Measurements from ENCODE around the gene IGFBP6.
A peak's percentile ranks its signal among the peaks of the same experiment; 100 is the strongest.
"Not testable (repeated sequence)": the region's sequence is repeated elsewhere in the genome, so short reads cannot be mapped to it uniquely, and the experiment has no call there.

Gene IGFBP6

DNA sequence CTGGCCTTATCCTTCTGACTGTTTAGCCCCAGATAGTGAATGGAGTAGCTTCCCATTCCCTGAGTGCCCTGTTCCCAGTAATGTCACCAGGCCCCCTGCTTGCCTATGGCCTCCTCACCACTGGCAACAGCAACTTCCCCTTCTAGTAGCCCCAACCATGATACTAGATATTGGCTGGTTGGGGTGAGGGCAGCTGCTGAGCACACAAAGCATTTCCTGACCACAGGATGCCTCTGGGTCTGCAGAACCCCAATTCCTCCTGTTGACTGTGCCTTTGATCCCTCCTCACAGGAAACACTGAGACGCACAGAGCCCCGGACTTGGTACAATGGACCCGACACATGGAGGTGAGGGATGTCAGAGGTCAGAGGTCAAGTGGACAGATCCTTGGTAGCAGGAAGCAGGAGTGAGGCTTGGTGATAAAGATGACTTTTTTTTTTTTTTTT is 6.4 kb downstream of the IGFBP6 start:
- H3K27me3 Mint-ChIP-seq (ENCODE audit: low read depth) = peaks cover 3% of the 10 kb centered on the region
- peaks cover 32% of the 10 kb centered on the region for H3K4me1 Mint-ChIP-seq (ENCODE audit: low read depth)
- H3K27ac Mint-ChIP-seq = peak overlapping the region; percentile 19
- no peaks in the 10 kb centered on the region for H3K36me3 Mint-ChIP-seq (ENCODE audit: low read depth)
- no peak for DNase-seq (ENCODE audit: low spot score)
- H3K4me3 Mint-ChIP-seq = peak overlapping the region; percentile 30
- H3K9me3 Mint-ChIP-seq = no peaks in the 10 kb centered on the region

- H3K4me1 Mint-ChIP-seq (ENCODE audit: low read depth) = peaks cover 26% of the 10 kb centered on the region
- H3K4me3 Mint-ChIP-seq = no peak overlapping the region
- no peaks in the 10 kb centered on the region for H3K36me3 Mint-ChIP-seq (ENCODE audit: low read depth)
- peaks cover 3% of the 10 kb centered on the region for H3K27me3 Mint-ChIP-seq (ENCODE audit: low read depth)
- no peak for DNase-seq (ENCODE audit: low spot score)
- no peak overlapping the region for H3K27ac Mint-ChIP-seq
- no peaks in the 10 kb centered on the region for H3K9me3 Mint-ChIP-seq
Observed at GRCh38 chr12:53105256-53105655, 7.8 kb downstream of the IGFBP6 start.

DNA sequence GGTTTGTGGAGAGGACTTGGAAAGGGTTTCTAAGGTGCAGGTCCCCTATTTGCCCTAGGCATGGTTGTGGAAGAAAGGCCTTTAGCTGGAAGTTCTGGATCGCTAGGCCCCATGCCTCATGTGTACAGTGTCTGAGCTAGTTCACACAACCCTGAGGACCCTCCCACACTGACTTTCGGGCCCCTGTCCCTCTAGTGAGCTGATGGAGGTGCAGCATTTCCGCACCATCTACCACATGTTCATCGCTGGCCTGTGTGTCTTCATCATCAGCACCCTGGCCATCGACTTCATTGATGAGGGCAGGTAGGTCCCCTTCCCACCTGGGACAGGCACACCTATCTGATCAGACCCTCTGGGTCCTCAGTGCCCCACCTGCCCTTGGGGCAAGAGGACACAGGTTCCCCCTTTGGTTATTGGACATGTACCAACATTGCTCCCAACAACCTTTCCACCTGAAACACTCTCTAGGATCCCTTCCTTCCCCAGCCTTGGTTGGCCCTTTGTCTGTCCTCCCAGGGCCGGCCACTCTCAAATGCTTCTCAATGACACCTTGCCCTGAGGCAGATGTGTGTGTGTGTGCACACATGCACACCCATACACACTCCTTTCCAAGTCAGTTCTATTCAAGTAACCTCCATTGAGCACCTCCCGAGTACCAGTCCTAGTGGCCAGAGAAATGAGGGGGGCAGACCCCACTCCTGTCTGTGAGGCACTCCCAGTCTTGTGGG is 8.4 kb downstream of the IGFBP6 start:
- no peaks in the 10 kb centered on the region for H3K9me3 Mint-ChIP-seq
- H3K27me3 Mint-ChIP-seq (ENCODE audit: low read depth) = peaks cover 3% of the 10 kb centered on the region
- H3K4me1 Mint-ChIP-seq (ENCODE audit: low read depth) = peaks cover 23% of the 10 kb centered on the region
- no peaks in the 10 kb centered on the region for H3K36me3 Mint-ChIP-seq (ENCODE audit: low read depth)
- H3K4me3 Mint-ChIP-seq = no peak overlapping the region
- no peak overlapping the region for H3K27ac Mint-ChIP-seq
- no peak for DNase-seq (ENCODE audit: low spot score)

GRCh38 chr12:53107122-53107521 is 9.7 kb downstream of the IGFBP6 start:
- Mint-ChIP-seq H3K9me3 (no peaks in the 10 kb centered on the region), H3K36me3 (ENCODE audit: low read depth) (no peaks in the 10 kb centered on the region)
- DNase-seq (ENCODE audit: low spot score) = no peak

GRCh38 chr12:53112431-53112830 is 15.0 kb downstream of the IGFBP6 start:
- not testable (repeated sequence) for H3K36me3 Mint-ChIP-seq (ENCODE audit: low read depth); DNase-seq (ENCODE audit: low spot score); H3K9me3 Mint-ChIP-seq; H3K27ac Mint-ChIP-seq; H3K27me3 Mint-ChIP-seq (ENCODE audit: low read depth); H3K4me1 Mint-ChIP-seq (ENCODE audit: low read depth); H3K4me3 Mint-ChIP-seq

More at GRCh38 chr12:53107122-53107521, 9.7 kb downstream of the IGFBP6 start:
- Mint-ChIP-seq H3K27ac (no peak overlapping the region), H3K27me3 (ENCODE audit: low read depth) (peaks cover 3% of the 10 kb centered on the region), H3K4me3 (no peak overlapping the region), H3K4me1 (ENCODE audit: low read depth) (peaks cover 22% of the 10 kb centered on the region)

DNA sequence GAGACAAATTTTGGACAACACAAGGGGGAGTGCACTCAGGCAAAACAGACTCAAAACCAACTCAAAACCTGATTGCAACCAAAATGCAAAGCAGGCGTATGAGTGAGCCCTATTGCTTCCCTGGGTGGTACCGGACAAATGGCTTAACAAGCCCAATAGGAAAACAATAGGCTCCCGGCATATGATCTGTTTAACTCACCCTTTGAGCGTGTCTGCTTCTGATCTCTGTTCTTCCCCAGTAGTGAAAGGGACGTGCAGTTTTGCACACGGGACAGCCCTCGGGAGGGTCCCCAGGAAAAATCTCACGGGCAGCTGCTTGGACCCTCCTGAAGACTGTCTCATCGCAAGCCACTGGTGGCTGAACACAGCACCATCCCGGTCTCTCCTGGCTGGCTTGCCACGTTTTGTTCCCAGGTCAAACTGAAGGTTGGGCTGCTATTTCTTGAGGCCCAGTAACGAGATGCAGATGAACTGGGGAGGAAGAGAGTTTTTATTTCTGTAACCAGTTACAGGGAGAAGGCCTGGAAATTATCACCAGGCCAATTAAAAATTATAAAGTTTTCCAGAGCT is 15.8 kb downstream of the IGFBP6 start:
- H3K4me1 Mint-ChIP-seq (ENCODE audit: low read depth) = no peaks in the 10 kb centered on the region
- no peaks in the 10 kb centered on the region for H3K9me3 Mint-ChIP-seq
- no peak overlapping the region for H3K27ac Mint-ChIP-seq
- no peaks in the 10 kb centered on the region for H3K27me3 Mint-ChIP-seq (ENCODE audit: low read depth)
- H3K36me3 Mint-ChIP-seq (ENCODE audit: low read depth) = no peaks in the 10 kb centered on the region
- H3K4me3 Mint-ChIP-seq = no peak overlapping the region
- no peak for DNase-seq (ENCODE audit: low spot score)

DNA sequence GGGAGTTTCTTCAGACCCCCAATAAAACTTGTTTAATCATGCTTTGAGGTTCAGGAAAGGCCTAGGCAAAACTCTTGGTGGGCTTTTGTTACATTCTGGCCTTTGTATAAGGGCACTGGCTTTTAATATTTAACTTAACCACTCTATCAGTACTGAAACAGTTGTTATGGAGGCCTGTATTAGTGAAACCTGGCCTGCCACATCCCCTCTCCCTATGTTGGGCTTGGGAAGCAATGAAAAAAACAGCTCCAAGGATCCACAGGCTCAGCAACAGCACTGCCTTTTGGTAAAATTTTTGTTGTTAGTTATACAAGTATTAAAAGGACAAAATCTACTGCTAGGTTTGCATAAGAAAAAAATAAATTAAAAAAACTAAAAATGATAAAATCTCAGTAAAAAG is 16.5 kb downstream of the IGFBP6 start:
- DNase-seq (ENCODE audit: low spot score) = no peak

GRCh38 chr12:53115112-53115890 is 17.8 kb downstream of the IGFBP6 start:
- Mint-ChIP-seq H3K27ac (no peak overlapping the region), H3K4me1 (ENCODE audit: low read depth) (no peaks in the 10 kb centered on the region), H3K27me3 (ENCODE audit: low read depth) (no peaks in the 10 kb centered on the region), H3K36me3 (ENCODE audit: low read depth) (no peaks in the 10 kb centered on the region), H3K4me3 (no peak overlapping the region), H3K9me3 (no peaks in the 10 kb centered on the region)
- DNase-seq (ENCODE audit: low spot score) = no peak

More for the DNA sequence above, 16.5 kb downstream of the IGFBP6 start:
- Mint-ChIP-seq H3K27ac (no peak overlapping the region), H3K9me3 (no peaks in the 10 kb centered on the region), H3K4me1 (ENCODE audit: low read depth) (no peaks in the 10 kb centered on the region), H3K27me3 (ENCODE audit: low read depth) (no peaks in the 10 kb centered on the region), H3K4me3 (no peak overlapping the region), H3K36me3 (ENCODE audit: low read depth) (no peaks in the 10 kb centered on the region)

DNA sequence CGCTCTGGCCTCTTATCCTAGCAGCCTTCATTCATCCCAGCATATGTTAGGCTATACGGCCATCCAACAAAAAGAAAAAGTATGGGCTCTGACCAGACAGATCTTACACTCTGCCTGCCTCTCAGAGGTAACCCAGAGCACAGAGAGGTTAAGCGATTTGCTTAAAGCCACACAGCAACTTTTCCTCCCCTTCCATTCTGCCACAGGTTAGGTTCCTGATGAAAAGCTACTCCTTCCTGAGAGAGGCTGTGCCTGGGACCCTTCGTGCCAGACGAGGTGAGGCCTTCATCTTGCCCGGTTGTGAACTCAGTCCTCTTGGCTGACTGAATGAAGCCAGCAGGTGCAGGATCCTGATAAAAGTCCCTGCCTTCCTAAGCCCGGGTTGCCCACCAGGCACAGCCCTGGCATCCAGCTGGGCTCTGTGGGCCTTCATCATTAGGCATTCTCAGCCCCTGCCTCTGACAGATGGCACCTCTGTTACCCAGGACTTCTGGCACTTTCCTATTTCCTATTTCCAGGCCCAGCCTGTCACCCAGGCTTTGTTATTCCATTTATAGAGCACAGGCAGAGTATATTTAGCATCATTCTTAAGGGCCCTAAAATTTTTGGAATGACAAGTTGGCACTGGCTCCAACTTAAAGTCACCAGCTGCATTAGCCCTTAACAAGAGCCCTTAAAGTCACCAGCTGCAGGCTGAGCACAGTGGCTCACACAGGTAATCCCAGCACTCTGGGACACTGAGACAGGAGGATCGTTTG is 18.6 kb downstream of the IGFBP6 start:
- no peaks in the 10 kb centered on the region for H3K4me1 Mint-ChIP-seq (ENCODE audit: low read depth)
- no peak overlapping the region for H3K4me3 Mint-ChIP-seq
- H3K27ac Mint-ChIP-seq = no peak overlapping the region
- no peaks in the 10 kb centered on the region for H3K9me3 Mint-ChIP-seq
- H3K27me3 Mint-ChIP-seq (ENCODE audit: low read depth) = no peaks in the 10 kb centered on the region
- no peak for DNase-seq (ENCODE audit: low spot score)
- H3K36me3 Mint-ChIP-seq (ENCODE audit: low read depth) = no peaks in the 10 kb centered on the region

- H3K27me3 Mint-ChIP-seq (ENCODE audit: low read depth) = no peaks in the 10 kb centered on the region
- no peak overlapping the region for H3K27ac Mint-ChIP-seq
- H3K36me3 Mint-ChIP-seq (ENCODE audit: low read depth) = no peaks in the 10 kb centered on the region
- H3K9me3 Mint-ChIP-seq = no peaks in the 10 kb centered on the region
- no peaks in the 10 kb centered on the region for H3K4me1 Mint-ChIP-seq (ENCODE audit: low read depth)
- H3K4me3 Mint-ChIP-seq = no peak overlapping the region
- DNase-seq (ENCODE audit: low spot score) = no peak
Observed at GRCh38 chr12:53118751-53119300, 21.4 kb downstream of the IGFBP6 start.

- no peaks in the 10 kb centered on the region for H3K4me1 Mint-ChIP-seq (ENCODE audit: low read depth)
- no peaks in the 10 kb centered on the region for H3K27me3 Mint-ChIP-seq (ENCODE audit: low read depth)
Observed at GRCh38 chr12:53120685-53121525, 23.4 kb downstream of the IGFBP6 start.

GRCh38 chr12:53122961-53123468 is 25.5 kb downstream of the IGFBP6 start:
- DNase-seq (ENCODE audit: low spot score) = no peak
- no peak overlapping the region for H3K27ac Mint-ChIP-seq
- H3K36me3 Mint-ChIP-seq (ENCODE audit: low read depth) = no peaks in the 10 kb centered on the region
- H3K4me3 Mint-ChIP-seq = no peak overlapping the region
- H3K9me3 Mint-ChIP-seq = no peaks in the 10 kb centered on the region
- H3K27me3 Mint-ChIP-seq (ENCODE audit: low read depth) = peaks cover 10% of the 10 kb centered on the region
- no peaks in the 10 kb centered on the region for H3K4me1 Mint-ChIP-seq (ENCODE audit: low read depth)

More at GRCh38 chr12:53120685-53121525, 23.4 kb downstream of the IGFBP6 start:
- Mint-ChIP-seq H3K9me3 (no peaks in the 10 kb centered on the region), H3K4me3 (no peak overlapping the region), H3K36me3 (ENCODE audit: low read depth) (no peaks in the 10 kb centered on the region), H3K27ac (no peak overlapping the region)
- DNase-seq (ENCODE audit: low spot score) = no peak
